HG03354 (cell line): ENCODE results near the gene HAUS8.
A peak's percentile ranks its signal among the peaks of the same experiment; 100 is the strongest.
"Not testable (repeated sequence)": the region's sequence is repeated elsewhere in the genome, so short reads cannot be mapped to it uniquely, and the experiment has no call there.

Source experiments
- ATAC-seq: cut with Tn5 transposase; IDR thresholded peaks from one replicate; pipeline ENCODE4 v1.9.1; 2021; ENCODE audit warnings: mild to moderate bottlenecking; ENCODE audit not compliant: unreplicated experiment, poor library complexity, severe bottlenecking

Gene HAUS8, protein sequence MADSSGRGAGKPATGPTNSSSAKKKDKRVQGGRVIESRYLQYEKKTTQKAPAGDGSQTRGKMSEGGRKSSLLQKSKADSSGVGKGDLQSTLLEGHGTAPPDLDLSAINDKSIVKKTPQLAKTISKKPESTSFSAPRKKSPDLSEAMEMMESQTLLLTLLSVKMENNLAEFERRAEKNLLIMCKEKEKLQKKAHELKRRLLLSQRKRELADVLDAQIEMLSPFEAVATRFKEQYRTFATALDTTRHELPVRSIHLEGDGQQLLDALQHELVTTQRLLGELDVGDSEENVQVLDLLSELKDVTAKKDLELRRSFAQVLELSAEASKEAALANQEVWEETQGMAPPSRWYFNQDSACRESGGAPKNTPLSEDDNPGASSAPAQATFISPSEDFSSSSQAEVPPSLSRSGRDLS

DNA sequence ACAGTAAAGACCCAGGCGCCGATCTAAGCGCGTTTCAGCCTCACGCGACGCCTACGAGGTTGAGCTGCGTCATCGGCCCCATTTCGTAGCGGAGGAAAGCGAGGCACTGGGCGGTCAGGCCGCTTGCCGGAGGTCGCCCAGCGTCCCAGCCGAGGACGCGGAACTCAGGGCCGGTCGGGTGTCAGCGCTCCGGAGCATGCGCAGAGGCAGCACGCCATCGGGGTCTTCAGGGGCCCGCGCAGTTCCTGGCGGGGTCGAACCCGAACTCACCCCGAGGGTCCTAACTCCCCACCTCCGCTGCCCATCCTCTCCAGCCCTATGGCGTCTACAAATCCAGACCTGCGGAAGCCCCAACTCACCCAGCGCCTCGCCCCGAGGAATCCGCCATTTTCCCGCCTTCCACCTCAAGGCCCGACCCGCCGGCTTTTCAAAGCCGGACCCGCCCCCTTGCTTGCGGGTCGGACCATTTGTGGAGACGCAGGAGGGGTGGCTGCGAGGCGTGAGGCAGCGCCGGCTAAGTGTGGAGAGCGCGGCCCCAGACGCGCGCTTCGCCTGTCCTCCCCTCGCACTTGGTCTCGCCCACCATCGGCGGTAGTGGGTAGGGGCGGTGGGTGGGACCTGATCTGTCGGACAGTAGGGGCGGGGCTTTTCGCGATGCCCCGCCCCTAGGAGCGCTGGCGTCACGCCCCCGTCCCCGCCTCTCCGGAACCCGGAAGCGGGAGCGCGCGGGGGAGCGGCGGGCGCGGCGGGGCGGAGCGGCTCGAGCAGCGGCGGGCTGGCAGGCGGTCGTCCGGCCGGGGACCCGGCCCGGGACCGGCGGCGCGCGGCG, at the start of gene HAUS8, which contains the start of gene MYO9B:
TSS of gene HAUS8 (minus strand) at position 418 of the 829 bp plus-strand sequence. CDS start at position 388, 30 bp downstream.
TSS of gene MYO9B (plus strand) at position 743 of the 829 bp plus-strand sequence. CDS start 25,941 bp downstream, outside the sequence.
- peak; percentile 82 for ATAC-seq

DNA sequence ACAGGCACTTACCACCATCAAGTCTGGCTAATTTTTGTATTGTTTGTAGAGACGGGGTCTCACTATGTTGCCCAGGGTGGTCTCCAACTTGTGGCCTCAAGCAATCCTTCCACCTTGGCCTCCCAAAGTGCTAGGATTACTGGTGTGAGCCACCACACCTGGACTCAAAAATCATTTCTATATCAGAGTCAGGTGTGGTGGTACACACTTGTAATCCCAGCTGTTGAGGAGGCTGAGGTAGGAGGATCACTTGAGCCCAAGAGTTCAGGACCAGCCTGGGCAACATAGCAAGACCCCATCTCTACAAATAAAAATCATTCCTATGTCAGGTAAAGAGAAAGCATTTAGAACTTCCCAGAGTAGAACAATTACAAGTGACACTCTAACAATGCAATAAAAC, 48.8 kb upstream of the HAUS8 start:
- ATAC-seq: no peak

DNA sequence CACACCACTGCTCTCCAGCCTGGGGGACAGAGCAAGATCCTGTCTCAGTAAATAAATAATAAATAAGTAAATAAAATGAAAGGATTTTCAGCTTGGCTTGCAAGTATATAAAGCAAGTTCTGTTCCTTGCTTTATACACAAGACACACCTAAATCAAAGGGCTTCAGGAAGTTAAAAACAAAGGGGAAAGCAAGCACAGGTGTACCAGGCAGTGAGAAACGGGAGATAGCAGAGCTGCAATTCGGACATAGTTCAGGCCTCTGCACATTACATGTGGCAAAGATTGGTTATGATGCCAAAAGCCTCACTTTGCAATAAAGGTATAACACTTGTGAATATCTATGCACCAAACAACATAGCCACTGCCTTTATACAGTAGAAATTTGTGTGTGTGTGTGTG, 47.8 kb upstream of the HAUS8 start:
- no peak for ATAC-seq

DNA sequence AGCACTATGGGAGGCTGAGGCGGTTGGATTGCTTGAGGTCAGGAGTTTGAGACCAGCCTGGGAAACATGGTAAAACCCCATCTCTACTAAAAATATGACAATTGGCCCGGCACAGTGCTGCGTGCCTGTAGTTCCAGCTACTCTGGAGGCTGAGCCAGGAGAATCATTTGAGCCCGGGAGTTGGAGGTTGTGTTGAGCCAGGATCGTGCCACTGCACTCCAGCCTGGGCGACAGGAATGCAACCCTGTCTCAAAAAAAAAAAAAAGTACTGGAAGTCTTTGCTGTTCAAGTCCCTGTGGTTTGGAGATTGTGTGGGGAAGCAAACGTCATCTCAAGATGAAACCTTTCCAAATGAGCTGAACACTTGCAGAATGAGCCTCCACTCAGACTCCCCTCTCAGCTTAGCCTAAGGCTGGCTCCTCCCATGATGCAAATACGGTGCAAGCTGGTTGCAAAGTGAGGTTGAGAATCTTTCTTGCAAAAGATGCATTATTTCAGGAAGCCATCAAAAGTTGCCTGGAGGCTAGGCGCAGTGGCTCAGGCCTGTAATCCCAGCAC, 46.6 kb upstream of the HAUS8 start:
- ATAC-seq: no peak

DNA sequence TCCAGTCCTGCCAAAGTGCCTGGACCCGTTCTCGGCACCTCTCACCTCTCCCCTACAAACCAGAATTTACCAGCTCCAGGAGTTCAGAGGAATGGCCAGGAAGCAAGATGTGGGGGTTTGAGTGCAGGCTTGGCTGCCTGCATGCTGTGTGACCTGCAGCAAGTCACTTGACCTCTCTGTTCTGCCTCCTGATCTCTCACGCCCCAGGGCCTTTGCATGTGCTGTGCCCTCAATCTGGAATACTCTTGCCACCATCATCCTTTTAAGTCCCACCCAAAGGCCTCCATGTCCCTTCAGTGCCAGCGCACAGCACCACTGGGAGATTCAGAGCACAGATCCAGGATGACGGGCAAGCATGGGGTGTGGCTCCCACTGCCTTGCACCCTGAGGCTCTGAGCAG, 43.7 kb upstream of the HAUS8 start:
- ATAC-seq: no peak

DNA sequence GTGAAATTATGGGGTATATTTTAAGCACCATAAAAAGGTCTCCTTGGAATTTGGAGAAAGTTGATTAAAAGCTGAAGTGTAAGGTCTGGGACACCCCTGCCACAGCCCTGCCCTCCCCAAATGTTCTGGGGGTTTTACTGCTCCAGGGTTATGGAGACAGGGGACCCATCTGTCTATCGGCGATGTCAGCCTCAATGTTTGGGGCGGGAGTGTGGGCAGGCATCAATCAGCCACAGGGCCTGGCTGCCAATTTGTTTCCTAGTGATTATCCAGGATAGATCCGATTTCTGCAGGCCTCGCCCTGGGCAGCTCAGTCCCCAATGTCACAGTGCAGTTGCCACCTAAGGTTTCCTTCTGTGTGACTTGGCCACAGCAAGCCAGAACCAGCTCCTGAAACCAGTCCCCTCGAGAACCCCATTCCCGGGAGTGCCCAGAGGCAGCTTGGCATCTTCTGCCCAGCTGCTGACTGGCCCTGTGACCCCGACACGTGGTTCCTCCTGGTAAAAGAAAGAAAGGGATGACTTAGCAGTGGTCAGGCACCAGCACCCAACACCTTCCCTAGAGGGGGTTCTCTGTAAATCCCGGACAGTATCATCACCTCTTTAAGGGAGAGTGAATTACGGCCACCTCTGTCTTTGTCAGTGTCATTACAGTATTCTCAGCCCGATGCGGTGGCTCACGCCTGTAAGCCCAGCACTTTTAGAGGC, 41.9 kb upstream of the HAUS8 start:
- ATAC-seq: no peak

DNA sequence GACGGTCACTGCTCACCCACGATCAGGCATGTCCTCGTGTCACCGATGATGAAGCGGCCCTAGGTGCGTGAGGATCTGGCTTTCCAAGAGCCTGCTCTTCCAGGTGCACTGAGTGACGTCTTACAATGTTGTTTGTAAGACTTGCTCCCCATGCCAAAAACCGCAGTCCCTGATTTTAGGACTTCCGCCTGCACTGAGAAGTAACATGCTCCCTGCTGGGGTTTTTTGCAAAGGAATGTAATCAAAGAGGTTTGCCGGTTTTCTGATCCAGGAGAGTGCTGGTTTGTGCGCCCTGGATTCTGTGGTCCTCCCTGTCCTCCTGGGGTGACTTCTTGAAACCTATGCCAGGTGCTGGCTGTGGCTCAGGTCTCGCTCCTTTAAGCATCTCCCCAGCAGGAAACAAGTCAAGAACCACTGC, 39.2 kb upstream of the HAUS8 start:
- no peak for ATAC-seq

DNA sequence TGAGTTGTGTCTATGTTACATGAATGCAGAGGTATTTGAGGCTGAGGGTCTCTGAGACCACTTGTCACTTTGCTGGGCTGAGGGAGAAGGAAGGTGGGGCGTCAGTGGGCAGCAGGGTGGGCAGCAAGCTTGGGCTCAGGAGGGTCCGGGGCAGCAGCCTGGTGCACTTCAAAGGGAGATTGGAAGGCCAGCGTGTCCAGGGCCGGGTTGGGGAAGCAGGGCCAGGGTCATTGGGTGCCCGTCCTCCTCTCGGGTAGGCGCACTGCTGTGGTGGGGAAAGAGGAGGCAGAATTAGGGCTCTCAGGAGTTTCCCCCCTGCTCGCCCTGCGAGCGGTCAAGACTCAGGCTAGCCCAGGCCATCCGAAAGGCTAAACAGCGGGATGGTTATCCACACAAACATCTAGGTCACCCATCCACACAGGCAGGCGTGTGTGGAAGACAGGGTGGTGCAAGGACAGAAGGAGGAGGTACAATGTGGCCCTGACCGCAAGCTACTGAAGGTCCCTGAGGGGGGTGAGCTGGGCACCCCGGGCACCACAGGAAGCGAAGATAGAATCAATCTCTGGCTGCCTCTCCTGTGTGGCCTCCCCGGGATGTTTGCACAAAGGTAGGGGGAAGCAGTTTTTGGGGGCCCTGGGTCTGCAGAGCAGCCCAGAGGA, 38.0 kb upstream of the HAUS8 start:
- no peak for ATAC-seq

DNA sequence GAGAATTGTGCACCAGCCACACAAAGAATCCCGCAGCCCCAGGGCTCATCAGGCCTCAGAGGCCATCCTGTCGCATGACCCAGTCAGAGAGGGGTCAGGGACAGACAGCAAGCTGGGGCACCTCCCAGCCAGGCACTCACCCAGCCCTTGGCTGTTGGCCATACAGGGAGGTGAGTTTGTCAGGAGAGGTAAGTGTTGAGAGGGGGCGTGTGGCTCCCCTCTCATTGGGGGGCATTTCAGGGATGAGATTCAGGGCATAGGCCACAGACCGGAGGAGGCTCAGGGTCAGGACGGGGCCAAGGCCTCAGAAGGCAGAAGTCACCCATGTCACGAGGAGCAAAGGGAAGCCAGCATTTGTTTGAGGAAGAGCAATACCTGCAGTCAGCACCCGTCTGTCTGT, 37.4 kb upstream of the HAUS8 start:
- no peak for ATAC-seq

DNA sequence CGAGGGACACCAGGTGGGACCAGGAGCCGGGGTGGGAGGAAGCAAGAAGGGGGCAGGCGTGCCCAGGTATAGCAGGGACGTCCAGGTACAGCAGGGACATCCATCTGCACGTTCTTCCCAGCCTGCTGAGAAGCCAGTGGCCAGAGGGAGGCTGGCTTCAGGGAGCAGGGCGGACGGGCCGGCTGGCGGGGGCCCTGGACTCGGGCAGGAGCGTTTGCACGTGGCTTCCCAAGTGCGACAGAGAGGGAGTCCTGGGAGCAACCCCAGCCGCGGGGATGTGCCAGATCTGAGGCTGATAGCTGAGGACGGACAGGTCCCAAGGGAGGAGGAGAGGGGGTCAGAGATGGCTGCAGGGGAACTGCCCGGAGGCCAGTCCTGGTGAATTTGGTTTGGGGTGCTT, 37.0 kb upstream of the HAUS8 start:
- no peak for ATAC-seq

DNA sequence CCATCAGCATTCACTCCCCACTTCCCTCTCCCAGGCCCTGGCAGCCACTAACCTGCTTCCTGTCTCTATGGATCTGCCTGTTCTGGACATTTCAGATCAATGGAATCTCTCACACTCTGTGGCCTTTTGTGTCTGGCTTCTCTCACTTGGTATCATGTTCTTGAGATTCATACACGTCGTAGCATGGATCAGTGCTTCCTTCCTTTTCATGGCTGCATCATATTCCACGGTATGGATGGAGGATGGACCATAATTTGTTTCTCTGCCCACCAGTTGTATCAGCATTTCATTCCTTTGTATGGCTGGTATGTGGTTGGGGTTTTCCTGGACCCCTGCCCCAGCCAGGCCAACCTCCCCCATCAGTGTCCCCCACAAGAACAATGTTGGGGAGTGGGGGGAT, 36.5 kb upstream of the HAUS8 start:
- ATAC-seq: no peak

DNA sequence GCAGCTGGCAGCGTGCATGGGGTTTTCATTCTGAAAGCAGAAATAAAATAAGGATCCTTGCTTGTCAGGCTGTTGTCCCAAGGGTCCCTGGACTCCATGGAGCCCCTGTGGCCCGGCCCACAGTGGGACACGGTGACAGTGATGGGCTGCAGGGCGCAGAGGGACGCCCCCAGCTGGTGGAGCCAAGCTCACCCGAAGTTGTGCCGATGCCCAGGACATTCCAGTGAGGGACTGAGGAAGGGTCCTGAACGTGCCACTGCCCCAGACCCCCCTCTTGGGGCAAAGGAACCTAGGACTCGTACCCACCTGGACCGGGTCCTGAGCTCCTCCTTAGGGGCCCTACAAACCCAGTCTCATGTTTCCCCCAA, 35.3 kb upstream of the HAUS8 start:
- ATAC-seq: no peak

DNA sequence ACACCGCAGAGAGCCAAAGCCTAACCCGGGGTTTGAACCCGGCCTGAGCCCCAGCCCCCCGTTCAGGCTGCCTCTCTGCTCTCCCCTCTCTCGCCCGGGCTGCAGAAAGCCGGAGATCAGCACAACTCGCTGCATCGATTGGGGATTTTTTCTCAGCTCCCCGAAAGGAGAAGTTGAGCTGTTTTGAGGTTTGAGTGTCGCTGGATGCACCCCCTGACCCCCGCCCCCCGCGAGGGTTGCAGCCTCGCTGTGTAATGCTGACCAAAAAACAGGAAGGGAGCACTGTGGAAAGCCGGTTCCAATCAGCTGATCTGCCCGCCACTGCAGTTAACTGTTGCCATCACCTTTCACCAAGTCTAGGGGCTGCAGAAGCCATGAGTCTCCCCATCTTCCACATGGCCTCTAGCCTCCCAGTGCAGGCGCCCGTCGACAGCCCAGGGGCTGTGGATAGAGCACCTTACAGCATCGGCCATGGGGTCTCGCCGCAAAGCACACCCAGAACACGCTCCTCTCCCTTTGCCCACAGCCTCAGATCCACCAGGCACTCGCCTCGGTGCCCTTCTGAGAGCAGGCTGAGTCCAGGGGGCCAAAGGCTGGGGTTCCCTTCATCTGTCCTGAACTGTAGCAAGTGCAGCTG, 34.8 kb upstream of the HAUS8 start:
- ATAC-seq: no peak

DNA sequence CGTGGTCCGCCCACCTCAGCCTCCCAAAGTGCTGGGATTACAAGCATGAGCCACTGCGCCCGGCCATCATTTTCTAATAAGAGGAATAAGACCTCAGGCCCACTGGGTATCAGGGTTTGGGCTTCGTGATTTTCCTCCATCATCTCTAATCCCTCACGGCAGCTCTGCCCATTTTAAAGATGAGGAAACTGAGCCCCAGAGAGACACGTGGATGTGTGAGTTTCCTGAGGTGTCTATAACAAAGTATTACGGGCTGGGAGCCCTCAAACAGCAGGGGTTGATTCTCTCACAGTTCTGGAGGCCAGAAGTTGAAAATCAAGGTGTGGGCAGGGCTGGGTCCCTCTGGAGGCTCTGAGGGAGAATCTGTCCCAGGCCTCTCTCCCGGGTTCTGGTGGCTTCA, 34.0 kb upstream of the HAUS8 start:
- ATAC-seq: no peak

DNA sequence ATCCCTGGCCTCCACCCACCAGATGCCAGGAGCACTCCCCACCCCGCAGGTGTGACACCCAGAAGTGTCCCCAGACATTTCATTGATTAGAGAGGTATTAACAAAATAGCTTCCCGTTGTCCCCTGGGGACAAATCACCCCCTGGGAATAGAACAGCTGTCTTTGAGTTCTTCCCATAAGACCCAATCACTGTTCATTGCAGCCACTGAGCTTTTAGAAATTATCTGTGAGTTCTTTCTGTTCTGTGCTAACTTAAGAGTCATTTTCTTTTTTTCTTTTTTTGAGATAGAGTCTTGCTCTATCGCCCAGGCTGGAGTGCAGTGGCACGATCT, 33.2 kb upstream of the HAUS8 start:
- ATAC-seq: no peak

DNA sequence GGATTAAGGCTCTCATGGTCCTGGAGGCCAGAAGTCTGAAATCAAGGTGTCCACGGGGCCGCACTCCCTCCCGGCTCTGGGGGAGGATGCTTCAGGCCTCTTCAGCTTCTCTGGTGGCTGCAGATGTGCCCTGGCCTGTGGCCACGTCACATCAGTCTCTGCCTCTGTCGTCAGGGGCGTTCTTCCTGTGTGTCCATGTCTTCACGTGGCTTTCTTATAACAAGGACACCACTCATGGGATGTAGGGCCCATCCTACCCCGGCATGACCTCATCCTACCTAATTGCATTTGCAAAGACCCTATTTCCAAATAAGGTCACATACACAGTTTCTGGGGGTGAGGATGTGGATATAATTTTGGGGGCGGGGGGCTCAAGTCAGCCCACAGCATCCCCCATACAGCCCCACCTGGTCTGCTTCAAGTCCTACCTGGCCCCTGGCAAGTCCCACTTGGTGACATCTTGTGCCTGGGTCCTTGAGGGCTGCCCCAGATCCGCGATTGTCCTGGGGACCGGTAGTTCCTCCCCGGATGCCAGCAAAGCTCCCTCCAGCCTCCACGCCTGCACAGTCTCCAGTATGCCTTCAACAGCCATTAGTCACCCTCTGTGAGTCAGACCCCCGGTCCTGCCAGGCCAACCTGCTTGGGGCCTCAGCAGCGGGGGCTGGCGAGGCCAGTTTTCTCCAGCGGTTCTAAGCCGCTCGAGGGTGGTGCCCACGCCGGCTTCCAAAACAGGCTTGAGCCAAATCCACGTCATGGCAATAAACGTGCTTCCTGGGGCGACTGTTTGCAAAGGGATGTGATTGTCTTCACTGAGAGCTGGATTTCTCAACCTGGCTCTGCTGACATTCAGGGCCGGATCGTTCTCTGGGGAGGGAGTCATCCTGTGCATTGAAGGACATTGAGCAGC, 32.5 kb upstream of the HAUS8 start:
- ATAC-seq: no peak

DNA sequence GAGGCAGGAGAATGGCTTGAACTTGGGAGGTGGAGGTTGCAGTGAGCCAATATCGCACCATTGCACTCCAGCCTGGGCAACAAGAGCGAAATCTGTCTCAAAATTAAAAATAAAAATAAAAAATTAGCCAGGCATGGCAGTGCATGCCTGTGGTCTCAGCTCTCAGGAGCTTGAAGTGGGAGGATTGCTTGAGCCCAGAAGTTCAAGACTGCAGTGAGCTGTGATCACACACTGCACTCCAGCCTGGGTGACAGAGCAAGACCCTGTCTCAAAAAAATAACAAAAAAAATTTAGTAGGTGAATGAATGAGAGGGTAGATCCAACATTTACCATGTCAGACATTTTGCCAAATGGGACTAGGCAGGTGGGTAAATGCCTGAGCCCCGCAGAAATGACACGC, 31.7 kb upstream of the HAUS8 start:
- ATAC-seq: not testable (repeated sequence)

DNA sequence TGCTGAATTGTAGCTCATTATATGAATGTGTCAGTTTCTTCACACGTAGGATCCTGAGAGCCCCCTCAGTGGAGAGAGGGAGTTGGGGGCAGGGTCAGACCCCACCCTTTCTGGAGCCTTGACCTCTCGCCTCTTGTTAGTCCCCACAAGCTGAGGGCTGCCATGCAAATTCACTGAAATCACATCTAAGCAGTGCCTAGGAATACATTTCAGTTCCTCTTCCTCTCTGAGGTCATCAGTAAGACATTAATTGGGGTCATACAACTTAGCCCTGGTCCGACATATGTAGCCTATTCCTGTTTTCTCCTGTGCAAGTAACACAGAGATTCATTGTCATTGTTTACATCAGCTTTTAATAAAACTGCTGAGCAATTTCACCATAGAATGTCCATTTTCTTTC, 30.3 kb upstream of the HAUS8 start:
- no peak for ATAC-seq
